ENCODE data around the gene TLX1.

Gene TLX1

DNA sequence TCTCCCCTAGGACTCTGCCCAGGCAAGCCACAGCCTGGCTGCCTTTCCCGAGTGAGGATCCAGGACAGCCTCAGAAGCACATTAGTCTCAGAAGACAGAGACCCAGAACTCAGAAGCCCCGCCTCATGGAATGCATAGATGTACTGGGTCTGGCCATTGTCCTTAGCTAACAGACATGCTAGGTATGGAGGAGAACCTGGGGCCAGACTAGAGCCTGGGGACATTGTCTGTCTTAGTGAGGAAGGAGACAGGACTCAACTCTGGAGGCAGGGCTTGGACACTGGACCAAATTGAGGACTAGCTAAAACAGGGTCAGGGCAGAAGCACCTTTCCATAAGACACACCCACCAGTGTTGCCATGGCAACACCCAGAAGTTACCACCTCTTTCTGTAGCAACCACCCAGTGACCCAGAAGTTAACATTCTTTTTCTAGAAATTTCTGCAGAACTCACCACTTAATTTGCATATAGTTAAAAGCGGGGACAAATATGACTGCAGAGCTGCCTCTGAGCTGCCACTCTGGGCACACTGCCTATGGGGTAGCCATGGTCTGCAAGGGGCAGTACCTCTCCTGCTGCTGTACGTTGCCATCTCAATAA is 27.5 kb downstream of the TLX1 start:
- no peaks in the 10 kb centered on the region for H3K4me1 ChIP-seq (ENCODE audit: insufficient read depth, low read length)
- H3K9me3 ChIP-seq (ENCODE audit: low read length), result peaks cover 4% of the 10 kb centered on the region
- no peaks in the 10 kb centered on the region for H3K36me3 ChIP-seq (ENCODE audit: insufficient read depth, low read length)
- H3K4me3 ChIP-seq (ENCODE audit: low read length), result no peak overlapping the region
- H3K27me3 ChIP-seq (ENCODE audit: insufficient read depth, low read length), result peaks cover 33% of the 10 kb centered on the region
- H2AFZ ChIP-seq (ENCODE audit: low read depth, low read length), result no peak overlapping the region

DNA sequence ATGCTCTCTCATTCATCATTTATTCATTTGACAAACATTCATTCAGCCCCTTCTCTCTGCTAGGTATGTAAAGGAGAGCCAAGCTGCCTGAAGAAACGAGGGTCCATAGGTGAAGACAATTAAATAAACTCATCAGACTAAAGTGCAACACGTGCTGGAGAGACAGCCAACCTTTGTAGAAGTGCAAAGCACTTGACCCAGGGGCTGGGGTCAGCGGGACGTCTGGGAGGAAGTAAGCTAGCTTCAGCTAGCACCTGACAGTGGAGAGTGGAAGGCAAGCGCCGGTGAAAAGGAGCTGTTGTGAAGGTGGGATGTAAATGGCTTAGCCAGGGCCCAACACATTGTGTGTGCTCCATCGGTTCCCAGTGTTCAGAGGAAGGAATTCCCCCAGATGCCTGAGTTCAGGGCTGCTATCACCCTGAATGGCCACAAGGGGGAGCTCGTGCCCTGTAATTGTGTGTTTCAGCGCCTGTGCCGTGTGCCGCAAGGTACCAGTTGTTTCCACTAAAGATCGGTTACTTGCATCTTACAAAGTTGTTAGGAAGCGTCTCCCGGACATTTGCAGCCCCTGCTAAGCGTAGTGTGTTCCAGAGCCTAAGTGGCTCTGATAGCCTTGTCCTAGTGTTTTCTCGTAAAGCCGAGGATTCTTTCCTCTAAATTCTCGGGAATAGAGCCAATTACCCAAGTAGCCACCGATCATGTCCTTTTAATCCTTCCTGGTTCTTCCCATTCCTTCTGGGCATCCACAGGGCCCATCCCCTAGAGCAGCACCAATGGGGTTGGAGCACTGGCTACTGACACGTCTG is 30.6 kb downstream of the TLX1 start:
- Histone ChIP-seq H3K4me1 (ENCODE audit: insufficient read depth, low read length) (no peaks in the 10 kb centered on the region), H3K36me3 (ENCODE audit: insufficient read depth, low read length) (no peaks in the 10 kb centered on the region), H2AFZ (ENCODE audit: low read depth, low read length) (no peak overlapping the region), H3K27me3 (ENCODE audit: insufficient read depth, low read length) (peaks cover 24% of the 10 kb centered on the region), H3K9me3 (ENCODE audit: low read length) (peaks cover 4% of the 10 kb centered on the region), H3K4me3 (ENCODE audit: low read length) (no peak overlapping the region)

DNA sequence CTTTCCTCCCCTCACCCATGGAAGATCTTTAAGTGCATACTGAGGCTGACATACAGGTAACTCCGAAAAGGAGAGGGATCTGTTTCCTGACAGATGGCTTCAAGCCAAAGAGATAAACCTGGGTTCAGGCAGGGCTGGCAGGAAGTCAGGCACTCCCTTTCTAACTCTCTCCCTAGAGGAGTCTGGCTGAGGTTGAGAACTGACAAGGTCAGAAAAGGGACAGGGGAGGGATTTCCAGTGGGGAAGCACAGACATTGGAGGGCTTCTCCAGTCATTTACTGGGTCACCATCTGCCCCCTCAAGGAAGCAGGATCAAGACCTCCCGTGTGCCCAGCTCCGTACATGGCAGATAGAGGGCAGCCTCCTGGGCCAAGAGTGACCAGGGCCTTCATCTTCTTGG is 31.6 kb downstream of the TLX1 start:
- Histone ChIP-seq H3K4me3 (ENCODE audit: low read length) (no peak overlapping the region), H3K27me3 (ENCODE audit: insufficient read depth, low read length) (peaks cover 22% of the 10 kb centered on the region)

DNA sequence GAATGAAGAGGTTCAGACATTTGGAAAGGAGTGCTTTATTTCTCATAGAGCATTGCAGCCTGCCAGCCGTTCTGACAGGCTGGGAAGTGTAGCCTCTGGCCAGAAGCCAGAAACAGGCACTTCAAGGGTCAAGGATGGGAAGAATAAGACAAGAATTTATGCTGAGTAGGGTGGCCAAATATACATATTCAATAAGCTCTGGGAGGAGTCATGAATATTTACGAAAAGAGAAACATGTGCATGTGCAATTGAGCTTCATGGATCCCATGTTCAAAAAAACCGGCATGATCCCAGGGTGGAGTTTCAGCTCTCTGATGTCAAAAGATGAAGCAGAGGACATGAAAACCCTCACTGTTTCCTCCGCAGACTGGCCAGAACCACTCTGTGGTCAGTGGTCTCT is 32.9 kb downstream of the TLX1 start:
- H3K9me3 ChIP-seq (ENCODE audit: low read length), result peaks cover 2% of the 10 kb centered on the region
- no peaks in the 10 kb centered on the region for H3K4me1 ChIP-seq (ENCODE audit: insufficient read depth, low read length)
- no peak overlapping the region for H2AFZ ChIP-seq (ENCODE audit: low read depth, low read length)
- H3K4me3 ChIP-seq (ENCODE audit: low read length), result no peak overlapping the region
- H3K36me3 ChIP-seq (ENCODE audit: insufficient read depth, low read length), result no peaks in the 10 kb centered on the region
- peaks cover 20% of the 10 kb centered on the region for H3K27me3 ChIP-seq (ENCODE audit: insufficient read depth, low read length)

More for the DNA sequence above, 31.6 kb downstream of the TLX1 start:
- Histone ChIP-seq H3K9me3 (ENCODE audit: low read length) (peaks cover 4% of the 10 kb centered on the region), H3K36me3 (ENCODE audit: insufficient read depth, low read length) (no peaks in the 10 kb centered on the region), H2AFZ (ENCODE audit: low read depth, low read length) (no peak overlapping the region), H3K4me1 (ENCODE audit: insufficient read depth, low read length) (no peaks in the 10 kb centered on the region)

DNA sequence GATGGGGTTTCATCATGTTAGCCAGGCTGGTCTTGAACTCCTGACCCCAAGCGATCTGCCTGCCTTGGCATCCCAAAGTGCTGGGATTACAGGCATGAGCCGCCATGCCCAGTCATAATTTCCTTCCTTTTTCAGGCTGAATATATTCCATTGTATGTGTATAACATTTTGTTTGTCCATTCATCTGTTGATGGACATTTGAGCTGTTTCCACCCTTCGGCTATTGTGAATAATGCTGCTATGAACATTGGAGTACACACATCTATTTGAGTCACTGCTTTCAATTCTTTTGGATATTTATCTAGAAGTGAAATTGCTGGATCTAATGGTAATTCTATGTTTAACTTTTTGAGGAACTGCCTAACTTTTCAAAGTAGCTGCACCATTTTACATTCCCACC is 34.6 kb downstream of the TLX1 start:
- Histone ChIP-seq H3K4me1 (ENCODE audit: insufficient read depth, low read length) (no peaks in the 10 kb centered on the region), H2AFZ (ENCODE audit: low read depth, low read length) (no peak overlapping the region), H3K4me3 (ENCODE audit: low read length) (no peak overlapping the region), H3K9me3 (ENCODE audit: low read length) (no peaks in the 10 kb centered on the region), H3K36me3 (ENCODE audit: insufficient read depth, low read length) (no peaks in the 10 kb centered on the region), H3K27me3 (ENCODE audit: insufficient read depth, low read length) (peaks cover 15% of the 10 kb centered on the region)

DNA sequence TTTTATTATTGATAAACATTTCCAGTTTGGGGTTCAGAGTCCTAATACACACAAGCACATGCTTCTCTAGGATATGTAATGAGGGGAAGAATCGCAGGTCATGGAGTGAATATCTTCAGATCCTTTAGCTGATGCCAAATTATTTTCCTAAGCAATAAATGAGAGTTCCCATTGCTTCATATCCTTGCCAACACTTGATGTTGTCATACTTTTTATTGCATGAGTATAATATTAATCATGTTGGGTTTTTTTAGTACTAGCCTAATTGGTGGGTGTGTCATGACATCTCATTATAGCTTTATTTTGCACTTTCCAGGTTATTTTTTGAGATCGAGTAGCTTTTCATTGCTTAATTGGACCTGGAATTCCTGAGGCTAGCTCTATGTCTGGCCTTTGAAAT is 35.3 kb downstream of the TLX1 start:
- no peaks in the 10 kb centered on the region for H3K9me3 ChIP-seq (ENCODE audit: low read length)
- no peak overlapping the region for H3K4me3 ChIP-seq (ENCODE audit: low read length)
- no peak overlapping the region for H2AFZ ChIP-seq (ENCODE audit: low read depth, low read length)
- H3K4me1 ChIP-seq (ENCODE audit: insufficient read depth, low read length), result no peaks in the 10 kb centered on the region
- peaks cover 15% of the 10 kb centered on the region for H3K27me3 ChIP-seq (ENCODE audit: insufficient read depth, low read length)
- H3K36me3 ChIP-seq (ENCODE audit: insufficient read depth, low read length), result no peaks in the 10 kb centered on the region

DNA sequence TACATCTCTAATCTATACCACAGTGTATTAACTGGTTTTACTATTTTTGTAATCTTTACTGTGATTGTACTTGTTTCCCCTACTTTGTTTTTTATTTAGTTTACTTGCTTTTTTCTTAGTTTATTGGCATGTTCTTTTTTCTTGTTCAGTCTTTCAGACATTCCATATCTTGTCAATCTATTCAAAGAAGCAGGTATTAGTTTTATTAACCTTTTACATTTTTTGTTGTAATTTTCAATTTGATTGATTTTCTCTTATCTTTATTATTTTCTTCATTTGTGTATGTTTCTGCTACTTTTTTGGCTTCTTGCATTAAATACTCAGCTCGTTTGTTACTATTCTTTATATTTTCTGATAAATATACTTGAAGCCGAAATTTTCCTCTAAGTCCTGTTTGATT is 41.6 kb downstream of the TLX1 start:
- H3K27me3 ChIP-seq (ENCODE audit: insufficient read depth, low read length), result no peaks in the 10 kb centered on the region
- peaks cover 2% of the 10 kb centered on the region for H3K9me3 ChIP-seq (ENCODE audit: low read length)
- no peak overlapping the region for H2AFZ ChIP-seq (ENCODE audit: low read depth, low read length)
- H3K4me3 ChIP-seq (ENCODE audit: low read length), result no peak overlapping the region
- no peaks in the 10 kb centered on the region for H3K4me1 ChIP-seq (ENCODE audit: insufficient read depth, low read length)
- H3K36me3 ChIP-seq (ENCODE audit: insufficient read depth, low read length), result no peaks in the 10 kb centered on the region

DNA sequence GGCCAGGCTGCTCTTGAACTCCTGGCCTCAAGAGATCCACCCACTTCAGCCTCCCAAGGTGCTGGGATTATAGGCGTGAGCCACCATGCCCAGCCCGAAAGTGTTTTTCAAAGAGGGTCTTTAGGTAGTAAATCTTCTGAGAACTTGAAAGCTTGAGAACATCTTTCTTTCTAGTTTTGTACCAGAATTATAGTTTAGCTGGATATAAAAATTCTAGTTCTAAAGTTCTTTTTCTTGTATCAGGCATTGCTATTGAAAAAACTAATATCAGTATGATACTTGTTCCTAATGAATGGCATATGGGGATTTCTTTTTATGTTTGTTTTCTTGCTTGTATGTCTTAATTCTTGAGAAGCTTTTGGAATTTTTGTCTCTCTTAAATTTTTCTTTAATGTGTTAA is 43.2 kb downstream of the TLX1 start:
- Histone ChIP-seq H3K27me3 (ENCODE audit: insufficient read depth, low read length) (no peaks in the 10 kb centered on the region), H3K36me3 (ENCODE audit: insufficient read depth, low read length) (no peaks in the 10 kb centered on the region), H3K4me3 (ENCODE audit: low read length) (no peak overlapping the region)

DNA sequence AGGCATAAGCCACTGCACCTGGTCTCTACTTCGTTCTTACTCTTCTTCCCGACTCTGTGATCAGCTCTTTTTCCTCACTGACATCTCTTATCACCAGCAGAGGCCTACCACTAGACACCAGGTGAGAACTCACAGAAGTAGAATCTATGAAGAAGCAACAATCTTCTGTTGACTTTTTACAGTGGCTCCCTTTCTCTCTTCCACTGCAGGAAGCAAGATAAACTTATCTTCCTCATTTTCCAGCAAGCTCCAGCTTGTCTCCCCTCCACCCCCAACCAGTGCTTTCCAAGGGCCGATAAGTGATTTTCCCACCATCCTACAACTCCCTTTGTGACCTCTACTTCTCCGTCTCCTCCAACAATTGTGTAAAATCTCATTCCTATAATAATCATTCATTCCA is 45.5 kb downstream of the TLX1 start:
- H3K27me3 ChIP-seq (ENCODE audit: insufficient read depth, low read length), result no peaks in the 10 kb centered on the region
- H3K4me3 ChIP-seq (ENCODE audit: low read length), result no peak overlapping the region

More for the DNA sequence above, 43.2 kb downstream of the TLX1 start:
- no peak overlapping the region for H2AFZ ChIP-seq (ENCODE audit: low read depth, low read length)
- H3K9me3 ChIP-seq (ENCODE audit: low read length), result peaks cover 2% of the 10 kb centered on the region
- no peaks in the 10 kb centered on the region for H3K4me1 ChIP-seq (ENCODE audit: insufficient read depth, low read length)

DNA sequence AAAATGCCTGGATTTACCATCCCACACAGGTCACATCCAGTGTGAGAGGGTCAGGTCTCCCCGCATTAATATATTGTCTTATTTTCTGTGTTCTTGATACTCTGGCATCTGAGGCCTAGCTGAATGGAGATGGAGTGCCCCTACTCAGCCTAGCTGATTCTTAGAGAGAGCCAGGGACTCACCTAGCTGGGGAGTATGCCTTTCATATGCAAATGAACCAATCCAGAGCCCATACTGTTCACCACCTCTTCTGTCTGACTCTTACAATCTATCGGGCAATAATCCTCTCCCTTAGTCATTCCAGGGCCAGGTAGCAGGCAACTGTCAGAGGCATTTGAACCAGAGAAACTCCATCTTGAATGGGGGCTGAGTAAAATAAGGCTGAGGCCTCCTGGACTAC is 51.8 kb downstream of the TLX1 start:
- Histone ChIP-seq H3K4me1 (ENCODE audit: insufficient read depth, low read length) (peaks cover 10% of the 10 kb centered on the region), H3K4me3 (ENCODE audit: low read length) (no peak overlapping the region), H2AFZ (ENCODE audit: low read depth, low read length) (no peak overlapping the region), H3K36me3 (ENCODE audit: insufficient read depth, low read length) (no peaks in the 10 kb centered on the region), H3K9me3 (ENCODE audit: low read length) (no peaks in the 10 kb centered on the region), H3K27me3 (ENCODE audit: insufficient read depth, low read length) (peaks cover 9% of the 10 kb centered on the region)

More for the DNA sequence above, 45.5 kb downstream of the TLX1 start:
- H3K4me1 ChIP-seq (ENCODE audit: insufficient read depth, low read length), result no peaks in the 10 kb centered on the region
- no peak overlapping the region for H2AFZ ChIP-seq (ENCODE audit: low read depth, low read length)
- peaks cover 2% of the 10 kb centered on the region for H3K9me3 ChIP-seq (ENCODE audit: low read length)
- H3K36me3 ChIP-seq (ENCODE audit: insufficient read depth, low read length), result no peaks in the 10 kb centered on the region

DNA sequence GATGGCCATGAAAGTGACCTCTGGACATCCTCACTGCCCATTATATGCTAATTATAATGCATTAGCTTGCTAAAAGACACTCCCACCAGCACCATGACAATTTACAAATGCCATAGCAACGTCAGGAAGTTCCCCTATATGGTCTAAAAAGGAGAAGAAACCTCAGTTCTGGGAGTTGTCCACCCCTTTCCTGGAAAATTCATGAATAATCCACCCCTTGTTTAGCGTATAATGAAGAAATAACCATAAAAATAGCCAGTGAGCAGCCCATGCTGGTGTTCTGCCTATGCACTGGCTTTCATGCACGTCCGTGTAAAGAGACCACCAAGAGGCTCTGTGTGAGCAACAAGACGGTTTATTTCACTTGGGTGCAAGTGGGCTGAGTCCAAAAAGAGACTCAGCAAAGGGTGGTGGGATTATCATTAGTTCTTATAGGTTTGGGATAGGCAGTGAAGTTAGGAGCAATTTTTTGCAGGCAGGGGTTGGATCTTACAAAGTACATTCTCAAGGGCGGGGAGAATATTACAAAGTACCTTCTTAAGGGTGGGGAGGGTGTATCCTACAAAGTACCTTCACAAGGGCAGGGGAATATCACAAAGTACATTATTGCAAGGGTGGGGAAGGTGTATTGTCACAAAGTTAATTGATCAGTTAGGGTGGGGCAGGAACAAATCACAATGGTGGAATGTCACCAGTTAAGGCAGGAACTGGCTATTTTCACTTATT is 52.5 kb downstream of the TLX1 start:
- no peak overlapping the region for H3K4me3 ChIP-seq (ENCODE audit: low read length)
- H3K4me1 ChIP-seq (ENCODE audit: insufficient read depth, low read length), result peaks cover 10% of the 10 kb centered on the region
- no peaks in the 10 kb centered on the region for H3K36me3 ChIP-seq (ENCODE audit: insufficient read depth, low read length)
- H2AFZ ChIP-seq (ENCODE audit: low read depth, low read length), result no peak overlapping the region
- peaks cover 9% of the 10 kb centered on the region for H3K27me3 ChIP-seq (ENCODE audit: insufficient read depth, low read length)
- H3K9me3 ChIP-seq (ENCODE audit: low read length), result no peaks in the 10 kb centered on the region
